ENCODE data around the gene DHX9.
"Not testable (repeated sequence)": the region's sequence is repeated elsewhere in the genome, so short reads cannot be mapped to it uniquely, and the experiment has no call there.

The DHX9 gene

GRCh38 chr1:182889997-182890396 lies 50.9 kb downstream of the DHX9 start:
- no peak for DNase-seq (ENCODE audit: low read depth)

- no peak for DNase-seq (ENCODE audit: low read depth)
Observed at GRCh38 chr1:182890927-182891610, 51.9 kb downstream of the DHX9 start.

GRCh38 chr1:182897696-182898095 lies 58.5 kb downstream of the DHX9 start:
- DNase-seq (ENCODE audit: low read depth), result no peak

- not testable (repeated sequence) for DNase-seq (ENCODE audit: low read depth)
Observed at GRCh38 chr1:182901946-182902345, 62.8 kb downstream of the DHX9 start.

- DNase-seq (ENCODE audit: low read depth), result no peak
Observed at GRCh38 chr1:182905321-182905720, 66.2 kb downstream of the DHX9 start.

GRCh38 chr1:182909578-182909977 lies 70.4 kb downstream of the DHX9 start:
- no peak for DNase-seq (ENCODE audit: low read depth)

GRCh38 chr1:182910143-182910542 lies 71.0 kb downstream of the DHX9 start:
- no peak for DNase-seq (ENCODE audit: low read depth)

- no peak for DNase-seq (ENCODE audit: low read depth)
Observed at GRCh38 chr1:182913401-182913800, 74.3 kb downstream of the DHX9 start.

GRCh38 chr1:182917378-182917777 lies 78.2 kb downstream of the DHX9 start:
- no peak for DNase-seq (ENCODE audit: low read depth)

GRCh38 chr1:182925661-182926060 lies 86.5 kb downstream of the DHX9 start:
- no peak for DNase-seq (ENCODE audit: low read depth)

GRCh38 chr1:182927693-182928433 lies 88.7 kb downstream of the DHX9 start:
- no peak for DNase-seq (ENCODE audit: low read depth)

- no peak for DNase-seq (ENCODE audit: low read depth)
Observed at GRCh38 chr1:182930985-182931384, 91.8 kb downstream of the DHX9 start.

GRCh38 chr1:182935716-182936115 lies 96.6 kb downstream of the DHX9 start:
- DNase-seq (ENCODE audit: low read depth), result no peak
